Glutamatergic neuron (in vitro differentiated cells): ENCODE results near the gene KCNB1. TPM values are rescaled to one million over a fixed set of nuclear protein-coding genes. Genes with fewer than 3 reads are reported as not detected.

Experiments used
- DNase-seq: peaks from one replicate; pipeline ENCODE4 v3.0.0; 2022
- H3K27ac Mint-ChIP-seq: one replicate; pipeline ENCODE4 v1.8.0; 2020; ENCODE audit warnings: mild to moderate bottlenecking, mixed read lengths, inconsistent platforms; ENCODE audit not compliant: unreplicated experiment
- H3K27me3 Mint-ChIP-seq: one replicate; pipeline ENCODE4 v1.8.0; 2020; ENCODE audit warnings: mild to moderate bottlenecking, moderate library complexity, mixed read lengths, inconsistent platforms; ENCODE audit not compliant: unreplicated experiment
- H3K36me3 Mint-ChIP-seq: one replicate; pipeline ENCODE4 v1.8.0; 2020; ENCODE audit warnings: mild to moderate bottlenecking, mixed read lengths, inconsistent platforms; ENCODE audit not compliant: unreplicated experiment
- H3K4me1 Mint-ChIP-seq: one replicate; pipeline ENCODE4 v1.8.0; 2020; ENCODE audit warnings: mild to moderate bottlenecking, low read depth, mixed read lengths, inconsistent platforms; ENCODE audit not compliant: unreplicated experiment
- H3K4me3 Mint-ChIP-seq: one replicate; pipeline ENCODE4 v1.8.0; 2020; ENCODE audit warnings: mild to moderate bottlenecking, mixed read lengths, inconsistent platforms; ENCODE audit not compliant: unreplicated experiment
- H3K9me3 Mint-ChIP-seq: one replicate; pipeline ENCODE4 v1.8.0; 2020; ENCODE audit warnings: mild to moderate bottlenecking, moderate library complexity, mixed read lengths, inconsistent platforms; ENCODE audit not compliant: unreplicated experiment
- CTCF ChIP-seq: fragments of 200-600 bp; sonication (generic); IDR thresholded peaks from one replicate; pipeline ENCODE4 v1.5.0; 2021; ENCODE audit not compliant: partially characterized antibody, unreplicated experiment
- total RNA-seq: library from RNA; stranded (reverse); fragmentation: NEBNext Ultra II Directional; extraction: Animal tissue kit (Norgen Biotek cat#: 25700); gene quantifications from one replicate; pipeline ENCODE4 v1.2.1, GENCODE V29; 2021; ENCODE audit not compliant: unreplicated experiment

The KCNB1 gene
- total RNA-seq, 1 donor from 2014 or later, result 3.1 TPM

GRCh38 chr20:49483018-49483695 lies 689 bp upstream of the KCNB1 start:
- H3K4me1 Mint-ChIP-seq, result peaks cover 9% of the 10 kb centered on the region
- no peak for TF ChIP-seq CTCF
- peaks cover 2% of the 10 kb centered on the region for H3K9me3 Mint-ChIP-seq
- peak overlapping the region; percentile 65 for H3K4me3 Mint-ChIP-seq
- DNase-seq, result peak; percentile 39
- no peak overlapping the region for H3K27ac Mint-ChIP-seq
- peaks cover 30% of the 10 kb centered on the region for H3K27me3 Mint-ChIP-seq
- no peaks in the 10 kb centered on the region for H3K36me3 Mint-ChIP-seq

- no peak for TF ChIP-seq CTCF
- Mint-ChIP-seq H3K9me3 (peaks cover 2% of the 10 kb centered on the region), H3K4me1 (peaks cover 9% of the 10 kb centered on the region), H3K27ac (no peak overlapping the region), H3K27me3 (peaks cover 27% of the 10 kb centered on the region), H3K36me3 (no peaks in the 10 kb centered on the region), H3K4me3 (no peak overlapping the region)
- no peak for DNase-seq
Measured at GRCh38 chr20:49482173-49482572, 295 bp downstream of the KCNB1 start.

- no peak for DNase-seq
- Mint-ChIP-seq H3K4me3 (no peak overlapping the region), H3K36me3 (no peaks in the 10 kb centered on the region), H3K4me1 (peaks cover 9% of the 10 kb centered on the region), H3K9me3 (peaks cover 2% of the 10 kb centered on the region), H3K27me3 (peaks cover 23% of the 10 kb centered on the region), H3K27ac (no peak overlapping the region)
- no peak for TF ChIP-seq CTCF
Measured at GRCh38 chr20:49481116-49481515, 1.4 kb downstream of the KCNB1 start.

GRCh38 chr20:49480236-49480635 lies 2.2 kb downstream of the KCNB1 start:
- no peak for DNase-seq
- peaks cover 2% of the 10 kb centered on the region for H3K9me3 Mint-ChIP-seq
- H3K27me3 Mint-ChIP-seq, result peaks cover 20% of the 10 kb centered on the region
- TF ChIP-seq CTCF, result no peak
- peaks cover 9% of the 10 kb centered on the region for H3K4me1 Mint-ChIP-seq
- no peak overlapping the region for H3K27ac Mint-ChIP-seq
- no peaks in the 10 kb centered on the region for H3K36me3 Mint-ChIP-seq
- no peak overlapping the region for H3K4me3 Mint-ChIP-seq

GRCh38 chr20:49479785-49480184 lies 2.7 kb downstream of the KCNB1 start:
- no peak overlapping the region for H3K27ac Mint-ChIP-seq
- no peaks in the 10 kb centered on the region for H3K36me3 Mint-ChIP-seq
- H3K4me1 Mint-ChIP-seq, result peaks cover 9% of the 10 kb centered on the region
- H3K4me3 Mint-ChIP-seq, result no peak overlapping the region
- peaks cover 20% of the 10 kb centered on the region for H3K27me3 Mint-ChIP-seq
- no peak for TF ChIP-seq CTCF
- no peak for DNase-seq
- peaks cover 2% of the 10 kb centered on the region for H3K9me3 Mint-ChIP-seq
